Left ventricle myocardium inferior (tissue), 1 donor: ENCODE data around the gene MACROD2. TPM values are rescaled to one million over a fixed set of nuclear protein-coding genes. Genes with fewer than 3 reads are reported as not detected.

ENCODE experiments used
- DNase-seq: peaks from one replicate; pipeline ENCODE4 v3.0.0-alpha.2; 2020
- H3K27ac ChIP-seq: fragments of 200-600 bp; replicated peaks from 2 replicates; pipeline ENCODE4 v1.8.0; 2021
- H3K27me3 ChIP-seq: fragments of 200-600 bp; 2 replicates; pipeline ENCODE4 v1.8.0; 2021; ENCODE audit warnings: low read depth
- H3K36me3 ChIP-seq: fragments of 200-600 bp; 2 replicates; pipeline ENCODE4 v1.8.0; 2021
- H3K4me1 ChIP-seq: fragments of 200-600 bp; 2 replicates; pipeline ENCODE4 v1.8.0; 2021
- H3K4me3 ChIP-seq: fragments of 200-600 bp; 2 replicates; pipeline ENCODE4 v1.8.0; 2021; ENCODE audit warnings: mild to moderate bottlenecking, moderate library complexity
- H3K9me3 ChIP-seq: fragments of 200-600 bp; replicated peaks from 2 replicates; pipeline ENCODE4 v1.8.0; 2021
- CTCF ChIP-seq: fragments of 200-600 bp; IDR thresholded peaks from 2 replicates; pipeline ENCODE4 v1.8.0; 2021; ENCODE audit warnings: antibody characterized with exemption, mild to moderate bottlenecking, borderline replicate concordance
- intact Hi-C: fragments of 100-400 bp; cut with micrococcal nuclease; formaldehyde crosslinking; loops from one replicate; pipeline ENCODE4 v1.11.0; 2022
- total RNA-seq: library from RNA; stranded (reverse); fragmentation: NEBNext Ultra II Directional; extraction: Animal tissue kit (Norgen Biotek cat#: 25700); gene quantifications from one replicate; pipeline ENCODE4 v1.2.1, GENCODE V29; 2021
- donor health status: DM: no; HTN: yes; CAD: no; lungs with severe emphysema.

MACROD2 gene
- total RNA-seq, 1 donor from 2014 or later = 3.6 TPM

GRCh38 chr20:15077733-15078250, 1082.5 kb downstream of the MACROD2 start:
- no peaks in the 10 kb centered on the region for H3K27me3 ChIP-seq
- intact Hi-C loops = no loop called here
- TF ChIP-seq CTCF = no peak
- H3K9me3 ChIP-seq = no peaks in the 10 kb centered on the region
- no peak for DNase-seq
- no peak overlapping the region for H3K4me3 ChIP-seq
- no peaks in the 10 kb centered on the region for H3K4me1 ChIP-seq
- no peaks in the 10 kb centered on the region for H3K36me3 ChIP-seq
- H3K27ac ChIP-seq = no peak overlapping the region

GRCh38 chr20:15079594-15080340, 1084.5 kb downstream of the MACROD2 start:
- DNase-seq = no peak
- no peaks in the 10 kb centered on the region for H3K27me3 ChIP-seq
- H3K4me1 ChIP-seq = no peaks in the 10 kb centered on the region
- H3K9me3 ChIP-seq = no peaks in the 10 kb centered on the region
- H3K27ac ChIP-seq = no peak overlapping the region
- no peak for TF ChIP-seq CTCF
- intact Hi-C loops = no loop called here
- H3K36me3 ChIP-seq = no peaks in the 10 kb centered on the region
- no peak overlapping the region for H3K4me3 ChIP-seq

- intact Hi-C loops = no loop called here
- no peaks in the 10 kb centered on the region for H3K36me3 ChIP-seq
These were observed 1085.9 kb downstream of the MACROD2 start for GRCh38 chr20:15081261-15081660.

GRCh38 chr20:15091421-15092037, 1096.2 kb downstream of the MACROD2 start:
- Histone ChIP-seq H3K36me3 (no peaks in the 10 kb centered on the region), H3K4me1 (no peaks in the 10 kb centered on the region), H3K27ac (no peak overlapping the region), H3K27me3 (no peaks in the 10 kb centered on the region), H3K9me3 (no peaks in the 10 kb centered on the region), H3K4me3 (no peak overlapping the region)
- no peak for DNase-seq
- intact Hi-C loops = no loop called here
- TF ChIP-seq CTCF = no peak

More at GRCh38 chr20:15081261-15081660, 1085.9 kb downstream of the MACROD2 start:
- no peak for DNase-seq
- no peaks in the 10 kb centered on the region for H3K4me1 ChIP-seq
- no peaks in the 10 kb centered on the region for H3K27me3 ChIP-seq
- no peak for TF ChIP-seq CTCF
- no peak overlapping the region for H3K4me3 ChIP-seq
- no peak overlapping the region for H3K27ac ChIP-seq
- no peaks in the 10 kb centered on the region for H3K9me3 ChIP-seq

GRCh38 chr20:15098351-15098750, 1103.0 kb downstream of the MACROD2 start:
- H3K27me3 ChIP-seq = no peaks in the 10 kb centered on the region
- H3K27ac ChIP-seq = no peak overlapping the region
- H3K36me3 ChIP-seq = no peaks in the 10 kb centered on the region
- no peak overlapping the region for H3K4me3 ChIP-seq
- intact Hi-C loops = no loop called here
- no peaks in the 10 kb centered on the region for H3K4me1 ChIP-seq
- DNase-seq = no peak
- H3K9me3 ChIP-seq = peaks cover 4% of the 10 kb centered on the region
- TF ChIP-seq CTCF = no peak
